ENCODE data around the gene MGAT4B.
"Not testable (repeated sequence)": the region's sequence is repeated elsewhere in the genome, so short reads cannot be mapped to it uniquely, and the experiment has no call there.

MGAT4B gene

DNA sequence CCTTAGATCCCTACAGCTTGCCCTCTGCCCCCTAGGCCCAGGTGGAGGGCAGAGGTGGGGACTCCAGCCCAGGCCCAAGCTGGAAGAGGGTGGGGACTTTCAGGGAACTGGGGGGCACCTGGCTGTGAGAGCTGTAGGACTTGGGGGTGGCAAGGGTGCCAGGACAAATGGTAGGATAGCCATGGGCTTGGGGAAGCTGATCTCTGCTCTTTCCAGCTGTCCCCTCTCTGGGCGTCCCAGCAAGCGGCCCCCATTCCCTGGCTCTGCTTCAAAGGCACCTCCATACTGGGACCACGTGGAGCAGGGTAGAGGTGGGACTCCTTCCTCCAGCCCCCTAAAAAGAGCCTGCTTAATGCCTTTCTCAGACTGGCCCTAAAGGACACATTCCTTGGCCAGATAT lies 12.5 kb downstream of the MGAT4B start:
- no peak for DNase-seq

DNA sequence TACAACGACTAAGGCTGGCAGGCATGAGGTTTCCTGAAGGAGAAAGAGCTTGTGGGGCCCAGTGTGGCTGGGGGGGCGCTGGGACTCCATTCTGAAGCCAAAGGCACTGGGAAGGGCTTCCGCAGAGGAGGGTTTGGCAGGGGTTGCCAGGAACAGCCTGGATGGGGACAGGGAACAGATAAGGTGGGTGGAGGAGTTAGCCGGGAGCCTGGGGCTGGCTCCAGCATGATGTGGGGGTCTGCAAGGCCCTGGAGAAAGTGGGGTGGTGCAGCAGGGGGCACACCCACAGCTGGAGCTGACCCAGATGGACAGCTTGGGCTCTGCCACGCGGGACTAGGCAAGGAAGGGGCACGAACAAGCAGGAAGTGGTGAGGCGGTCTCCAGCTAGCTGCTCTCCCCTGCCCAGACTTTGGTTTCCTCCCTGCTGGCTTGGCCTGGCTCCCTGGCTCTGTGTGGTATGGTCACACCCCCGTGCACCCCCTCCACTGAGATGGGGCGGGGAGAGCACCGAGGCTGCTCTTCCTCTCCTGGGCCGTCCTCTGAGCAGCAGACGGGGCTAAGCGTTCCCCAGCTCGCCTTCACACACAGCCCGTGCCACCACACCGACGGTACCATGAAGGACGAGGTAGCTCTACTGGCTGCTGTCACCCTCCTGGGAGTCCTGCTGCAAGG lies 13.1 kb downstream of the MGAT4B start, which contains the start of gene LTC4S:
TSS of gene LTC4S (plus strand) at position 519 of the 672 bp plus-strand sequence. CDS start at position 614, 95 bp downstream.
- DNase-seq, result peak; percentile 20

DNA sequence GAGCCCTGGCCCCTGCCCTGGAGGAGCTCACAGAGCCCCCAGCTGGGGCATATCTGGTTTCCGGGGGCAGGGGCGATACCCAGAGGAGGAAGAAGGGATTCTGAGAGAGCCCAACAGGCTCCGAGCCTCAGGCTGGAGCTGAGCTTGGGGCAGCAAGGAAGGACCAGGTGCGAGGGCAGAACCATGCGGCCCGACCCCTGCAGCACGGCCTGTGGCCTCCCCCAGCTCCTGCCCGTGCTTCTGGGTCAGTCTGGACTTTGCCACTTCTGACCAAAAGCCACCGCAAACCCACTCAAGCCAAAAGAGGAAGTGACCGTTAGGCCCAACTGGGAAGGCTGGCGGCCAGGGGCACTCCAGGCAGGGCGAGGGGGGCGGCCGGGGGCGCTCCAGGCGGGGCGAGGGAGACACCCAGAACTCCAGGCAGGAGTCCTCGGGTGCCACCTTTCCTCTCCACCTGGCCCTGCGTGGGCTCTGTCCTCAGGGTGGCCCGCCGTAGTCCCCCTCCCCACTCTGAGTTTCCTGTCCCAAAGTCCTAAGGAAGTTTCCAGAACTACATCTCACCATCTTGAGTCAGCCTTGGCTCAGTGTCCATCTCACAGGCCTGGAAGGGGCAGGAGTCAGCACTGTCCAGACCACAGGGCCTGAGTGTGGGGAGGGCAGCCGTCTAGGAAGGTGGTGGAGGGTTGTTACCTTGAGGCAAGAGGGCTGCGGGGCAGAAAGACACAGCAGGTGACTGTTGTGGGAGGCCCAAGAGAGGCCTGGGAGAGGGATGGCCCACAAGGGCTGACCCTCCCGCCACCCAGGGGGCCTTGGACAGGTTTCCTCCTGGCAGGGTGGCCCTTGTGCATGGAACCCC lies 13.8 kb downstream of the MGAT4B start:
- no peak for DNase-seq

DNA sequence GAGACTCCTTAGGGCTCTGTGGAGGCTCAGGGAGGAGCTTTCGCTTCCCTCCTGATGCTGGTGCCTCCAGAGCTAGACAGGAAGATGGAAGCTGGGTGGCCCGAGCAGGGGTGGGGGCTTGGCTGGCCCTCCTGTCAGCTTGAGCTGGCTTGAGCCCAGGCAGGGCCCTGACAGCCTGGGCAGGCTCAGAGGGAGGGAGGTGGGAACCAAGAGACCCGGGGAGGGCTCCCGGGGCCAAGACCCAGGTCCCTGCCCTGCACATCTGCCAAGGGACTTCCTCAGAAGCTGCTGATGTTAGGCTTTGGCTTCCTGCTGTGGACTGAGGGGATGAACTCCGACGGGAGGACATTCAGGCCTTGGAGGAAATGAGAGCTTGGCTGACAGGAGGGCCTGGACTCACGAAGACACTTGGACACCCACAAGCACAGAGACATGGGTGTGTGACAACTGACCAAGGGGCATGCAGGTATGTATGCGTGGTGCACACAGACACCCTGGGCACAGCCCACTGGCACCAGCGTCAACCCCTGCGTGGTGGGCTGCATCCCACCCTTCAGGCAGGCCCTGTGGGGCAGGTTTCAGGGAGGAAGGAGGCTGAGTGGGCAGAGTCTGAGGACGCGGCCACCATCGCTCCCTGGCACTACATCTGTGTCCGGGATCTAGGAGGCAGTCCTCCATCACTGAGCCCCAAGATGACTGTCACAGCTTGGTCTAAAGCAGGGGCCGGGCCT lies 14.6 kb downstream of the MGAT4B start:
- no peak for DNase-seq

DNA sequence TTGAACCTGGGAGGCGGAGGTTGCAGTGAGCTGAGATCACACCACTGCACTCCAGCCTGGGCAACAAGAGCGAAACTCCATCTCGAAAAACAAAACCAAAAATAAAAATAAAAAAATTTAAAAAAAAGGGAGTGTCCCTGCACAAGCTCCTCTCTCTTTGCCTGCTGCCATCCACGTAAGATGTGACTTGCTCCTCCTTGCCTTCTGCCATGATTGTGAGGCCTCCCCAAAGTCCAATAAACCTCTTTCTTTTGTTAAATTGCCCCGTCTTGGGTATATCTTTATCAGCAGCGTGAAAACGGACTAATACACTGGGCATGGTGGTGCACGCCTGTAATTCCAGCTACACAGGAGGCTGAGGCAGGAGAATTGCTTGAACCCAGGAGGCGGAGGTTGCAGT lies 17.4 kb downstream of the MGAT4B start:
- DNase-seq, result not testable (repeated sequence)

DNA sequence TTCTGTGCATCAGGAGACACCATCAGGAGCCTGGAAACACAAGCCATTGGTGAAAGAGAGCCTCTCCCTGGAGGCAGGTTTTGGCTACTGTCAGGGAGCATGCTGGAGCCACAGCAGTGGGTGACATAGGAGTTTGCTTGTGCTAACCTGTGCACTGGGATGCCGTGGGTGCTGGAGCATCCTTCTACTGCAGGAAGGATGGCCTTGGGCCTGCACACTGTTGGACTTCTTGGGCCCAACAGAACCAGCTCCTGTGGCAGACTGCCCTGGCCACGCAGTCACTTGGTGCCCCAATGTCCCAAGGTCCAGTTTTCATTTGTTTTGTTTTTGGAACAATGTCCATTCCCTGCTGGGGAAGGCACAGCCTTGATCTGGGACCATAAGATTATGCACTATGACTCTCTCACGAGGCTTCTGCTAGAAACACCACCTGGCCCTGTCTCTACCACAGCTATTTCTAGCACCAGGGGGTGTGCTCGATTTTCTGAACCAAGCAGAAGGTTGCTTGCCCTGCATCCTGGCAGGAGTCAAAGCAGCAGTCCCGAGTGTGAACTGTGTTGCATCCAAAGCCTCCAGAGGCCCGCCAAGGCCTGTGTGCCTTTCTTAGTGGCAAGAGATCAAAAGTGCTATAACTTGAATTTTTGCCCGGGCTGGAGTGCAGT lies 18.3 kb downstream of the MGAT4B start:
- DNase-seq, result no peak

DNA sequence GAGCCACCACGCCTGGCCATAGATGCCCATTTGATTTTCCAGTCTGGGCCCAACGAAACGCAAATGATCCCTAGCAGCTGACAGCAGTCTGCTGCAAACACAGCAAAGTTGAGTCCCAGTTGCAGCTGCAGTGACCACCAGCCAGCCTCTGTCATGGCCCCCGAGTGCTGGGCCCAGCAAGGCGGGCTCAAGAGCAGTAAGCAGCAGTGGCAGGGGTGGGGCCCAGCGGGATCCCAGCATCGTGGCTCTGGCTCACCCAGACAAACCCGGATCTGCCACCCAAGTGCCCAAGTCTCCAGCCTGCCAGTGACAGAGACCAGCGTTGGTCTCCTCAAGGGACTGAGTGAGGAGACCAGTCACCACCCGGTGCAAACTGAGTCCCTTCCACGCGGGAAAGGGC lies 19.8 kb downstream of the MGAT4B start:
- DNase-seq, result no peak

DNA sequence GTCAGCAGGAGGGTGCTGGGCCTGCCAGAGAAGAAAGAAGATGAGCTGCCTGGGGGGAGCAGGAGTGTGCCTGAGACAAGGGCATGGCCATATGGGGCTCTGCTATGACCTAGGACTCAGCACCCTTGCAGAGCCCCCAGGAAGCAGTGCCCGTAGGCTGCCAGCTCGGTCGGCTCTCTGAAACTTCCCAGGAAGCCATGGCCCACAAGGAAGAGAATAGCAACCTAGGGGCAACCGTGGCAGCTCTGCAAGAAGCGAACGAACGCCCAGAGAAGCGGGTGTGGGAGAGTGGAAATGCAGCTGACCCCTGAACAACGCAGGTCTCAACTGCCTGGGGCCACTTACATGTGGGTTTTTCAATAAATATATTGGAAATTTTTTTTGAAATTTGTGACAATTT lies 23.5 kb downstream of the MGAT4B start:
- DNase-seq, result no peak

DNA sequence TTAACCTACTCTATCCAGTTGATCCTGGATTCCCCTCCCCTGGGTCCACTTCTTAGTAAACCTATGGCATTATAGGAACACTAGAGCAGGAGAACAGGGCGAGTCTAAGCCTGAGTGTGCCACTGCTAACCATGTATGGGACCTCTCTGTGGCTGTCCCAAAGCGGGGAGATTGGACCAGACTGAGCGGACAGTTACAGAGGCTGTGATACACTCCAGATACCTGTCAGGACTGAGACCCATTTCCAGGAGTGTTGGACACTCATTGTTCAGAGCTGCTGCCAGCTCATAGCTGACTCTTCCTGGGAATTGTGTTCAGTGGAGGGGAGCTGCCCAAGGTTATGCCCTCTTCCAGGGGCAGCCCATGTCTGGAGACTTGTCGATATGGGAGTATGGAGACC lies 24.8 kb downstream of the MGAT4B start:
- no peak for DNase-seq

DNA sequence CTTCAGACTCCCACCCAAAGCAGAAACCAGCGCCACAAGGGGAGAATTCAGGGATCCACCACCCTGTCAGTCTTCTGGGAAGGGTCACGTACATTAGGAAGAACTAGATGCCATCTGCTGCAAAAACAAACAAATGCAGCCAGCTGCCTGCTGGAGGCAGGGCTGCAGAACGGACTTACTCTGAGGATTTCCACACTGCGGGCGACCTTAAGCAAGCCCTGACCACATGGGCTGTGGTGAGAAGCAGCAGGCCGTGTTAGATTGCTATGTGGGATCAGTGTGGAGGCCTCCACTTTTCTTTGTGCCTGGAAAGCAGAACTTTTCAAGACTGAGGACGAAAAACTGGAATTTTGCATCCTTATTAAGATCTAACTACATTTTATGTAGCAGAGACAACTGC lies 26.3 kb downstream of the MGAT4B start:
- DNase-seq, result no peak

DNA sequence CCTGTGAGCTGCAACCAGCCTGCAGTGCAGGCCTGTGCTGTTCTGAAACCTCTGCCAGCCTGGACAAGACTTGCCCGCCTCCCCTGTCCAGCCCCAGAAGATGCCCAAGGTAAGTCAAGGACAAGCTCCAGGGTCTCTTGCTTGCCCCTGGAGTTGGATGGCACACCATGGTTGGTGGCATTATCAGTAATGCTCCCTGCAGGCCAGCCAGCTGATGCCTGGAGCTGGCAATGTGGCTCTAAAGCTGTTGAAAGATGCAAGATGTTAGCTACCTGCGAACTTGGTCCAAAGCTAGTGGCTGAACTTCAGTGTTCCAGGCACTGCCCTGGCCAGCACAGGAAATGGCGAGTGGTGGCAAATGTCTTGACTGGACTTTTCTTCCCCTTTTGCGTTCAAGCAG lies 26.8 kb downstream of the MGAT4B start:
- no peak for DNase-seq

DNA sequence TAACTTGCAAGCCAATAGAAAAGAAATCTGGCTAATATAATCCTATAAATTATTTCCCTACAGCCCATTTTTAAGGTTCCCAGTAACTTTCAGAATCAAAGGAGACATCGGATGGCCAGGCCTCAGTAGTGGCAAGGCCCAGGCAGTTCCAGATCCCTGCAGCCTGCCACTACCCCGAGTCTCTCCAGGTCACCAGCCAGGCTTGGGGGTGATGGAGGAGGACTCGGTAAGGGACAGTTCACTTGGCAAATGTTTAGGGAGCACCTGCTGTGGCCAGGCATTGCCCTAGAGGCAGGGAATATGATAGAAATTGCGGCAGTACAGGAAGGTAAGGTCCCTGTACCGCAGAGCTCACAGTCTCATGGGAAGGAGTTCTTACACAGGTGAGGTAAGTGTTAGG lies 28.1 kb downstream of the MGAT4B start:
- no peak for DNase-seq

DNA sequence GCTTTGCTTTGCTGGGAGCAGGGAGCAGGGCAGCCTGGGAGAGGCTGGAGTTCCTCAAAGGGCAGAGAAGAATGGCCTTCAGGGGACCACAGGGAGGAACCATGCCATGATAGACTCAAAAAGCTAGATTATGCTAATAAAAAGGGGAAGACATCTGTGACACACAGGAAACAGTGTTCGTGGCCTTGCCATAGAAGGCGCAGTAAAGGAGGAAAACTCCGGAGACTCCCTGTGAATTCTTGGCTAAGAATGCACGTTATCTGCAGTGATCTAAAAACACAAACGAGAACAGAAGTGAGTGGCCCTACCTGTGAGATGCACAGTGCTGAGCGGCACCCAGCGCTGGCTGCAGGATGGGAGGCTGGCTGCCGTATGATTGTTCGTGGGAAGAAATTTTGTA lies 28.8 kb downstream of the MGAT4B start:
- no peak for DNase-seq

DNA sequence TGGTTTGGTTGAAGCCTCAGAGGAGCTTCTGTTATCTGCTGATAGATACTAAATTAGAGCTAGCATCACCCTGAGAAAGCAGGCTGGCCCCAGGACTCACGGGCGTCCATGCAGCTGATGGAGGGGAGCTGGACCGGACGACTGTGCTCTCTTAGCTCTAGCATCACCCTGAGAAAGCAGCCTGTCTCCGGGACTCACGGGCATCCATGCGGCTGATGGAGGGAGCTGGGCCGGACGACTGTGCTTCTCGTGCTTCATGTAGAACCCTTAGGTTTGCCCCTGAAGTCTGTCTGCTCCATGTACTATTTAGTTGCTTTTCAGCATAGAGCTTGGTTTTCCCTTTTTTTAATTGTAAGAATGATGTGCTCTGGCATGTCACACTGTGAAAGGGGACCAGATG lies 29.2 kb downstream of the MGAT4B start:
- no peak for DNase-seq

DNA sequence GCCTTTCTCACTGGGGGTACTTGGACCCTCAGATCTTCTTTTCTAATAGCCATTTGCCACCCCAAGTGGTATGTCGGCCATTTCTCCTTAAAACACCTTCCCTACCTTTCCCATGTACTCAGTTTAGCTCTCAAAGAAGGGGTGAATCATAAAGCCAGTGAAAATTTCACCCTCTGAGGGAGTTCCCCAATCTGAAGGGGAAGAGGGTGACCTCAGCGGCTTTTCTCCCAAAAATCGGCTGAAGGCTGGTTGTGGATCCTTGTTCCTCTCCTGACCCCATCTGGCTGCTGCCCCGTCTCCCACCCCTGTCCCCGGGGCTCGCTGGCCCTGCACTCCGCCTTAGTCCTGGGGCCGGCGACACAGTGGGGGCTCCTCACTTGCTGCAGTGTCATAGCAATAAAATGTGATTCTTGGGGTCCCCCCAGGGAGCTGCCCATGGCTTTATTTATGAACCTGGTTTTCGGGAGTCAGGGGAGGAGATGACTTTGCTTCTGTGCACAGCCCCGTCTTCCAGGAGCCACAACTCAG lies 30.2 kb downstream of the MGAT4B start:
- no peak for DNase-seq

DNA sequence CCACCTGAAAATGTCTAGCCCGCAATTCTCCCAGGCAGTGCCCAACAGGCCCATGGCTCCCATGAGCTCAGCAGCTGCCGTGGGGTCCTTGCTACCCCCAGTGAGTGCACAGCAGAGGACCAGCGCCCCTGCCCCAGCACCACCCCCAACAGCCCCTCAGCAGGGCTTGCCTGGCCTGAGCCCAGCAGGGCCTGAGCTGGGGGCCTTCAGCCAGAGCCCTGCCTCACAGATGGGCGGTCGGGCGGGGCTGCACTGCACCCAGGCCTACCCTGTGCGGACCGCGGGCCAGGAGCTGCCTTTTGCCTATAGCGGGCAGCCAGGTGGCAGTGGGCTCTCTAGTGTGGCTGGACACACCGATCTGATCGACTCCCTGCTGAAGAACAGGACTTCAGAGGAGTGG lies 32.2 kb downstream of the MGAT4B start:
- no peak for DNase-seq

DNA sequence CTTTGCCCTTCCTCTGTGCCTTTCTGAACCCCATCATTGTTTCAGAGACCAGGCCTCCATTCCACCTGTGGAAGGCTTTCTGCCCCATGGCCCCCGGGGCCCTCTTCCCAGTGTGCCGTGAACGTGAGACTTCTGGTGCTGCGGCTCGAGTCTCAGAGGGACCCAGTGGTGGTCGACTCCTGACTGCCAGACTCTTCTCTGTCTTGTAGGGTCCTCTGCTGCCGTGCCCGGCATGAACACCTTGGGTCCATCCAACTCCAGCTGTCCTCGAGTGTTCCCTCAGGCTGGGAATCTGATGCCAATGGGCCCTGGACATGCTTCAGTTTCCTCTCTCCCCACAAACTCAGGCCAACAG lies 33.0 kb downstream of the MGAT4B start:
- DNase-seq, result no peak

DNA sequence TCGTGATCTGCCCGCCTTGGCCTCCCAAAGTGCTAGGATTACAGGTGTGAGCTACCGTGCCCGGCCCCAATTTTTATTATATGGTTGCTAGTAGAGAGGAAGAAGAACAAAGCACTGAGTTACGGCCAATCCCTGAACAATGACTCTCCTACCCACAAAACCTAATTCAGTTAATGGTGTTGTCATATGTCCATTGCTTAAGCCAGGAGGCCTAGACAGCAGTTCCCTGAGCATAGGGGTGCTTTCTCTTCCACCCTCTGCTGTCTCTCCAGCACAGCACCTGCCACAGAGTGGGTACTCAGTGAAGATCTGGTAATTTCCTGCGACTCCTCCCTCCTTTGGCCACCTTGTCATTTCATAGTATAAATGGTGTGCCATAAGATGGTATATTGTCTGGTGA lies 34.3 kb downstream of the MGAT4B start:
- DNase-seq, result no peak

DNA sequence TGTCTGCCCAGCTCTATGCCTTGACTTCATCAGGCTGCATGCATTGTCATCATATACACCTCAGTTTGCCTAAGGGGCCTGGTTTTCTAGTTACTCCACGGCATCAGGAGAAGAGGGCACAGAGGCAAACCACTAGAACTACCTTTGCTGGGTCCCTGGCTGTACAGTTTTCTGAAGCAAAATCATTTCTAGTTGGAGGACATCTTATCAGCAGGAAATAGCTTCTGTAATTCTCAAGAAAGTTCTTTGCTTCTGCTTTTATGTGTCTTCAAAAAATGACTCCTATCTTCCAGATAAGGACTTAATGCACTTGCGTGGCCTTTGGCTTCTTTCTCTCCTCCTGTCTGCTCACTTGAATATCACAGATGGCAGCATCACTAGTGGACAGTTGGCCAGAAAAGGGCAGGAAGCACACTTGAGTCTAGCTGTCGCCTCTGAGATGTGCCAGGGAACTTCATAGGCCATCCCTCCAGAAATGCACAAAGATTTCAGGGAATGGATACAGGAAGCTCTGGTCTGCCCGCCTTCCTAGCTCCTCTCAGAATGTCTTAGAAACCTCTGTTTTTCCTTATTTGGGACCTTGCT lies 35.3 kb downstream of the MGAT4B start:
- DNase-seq, result no peak

DNA sequence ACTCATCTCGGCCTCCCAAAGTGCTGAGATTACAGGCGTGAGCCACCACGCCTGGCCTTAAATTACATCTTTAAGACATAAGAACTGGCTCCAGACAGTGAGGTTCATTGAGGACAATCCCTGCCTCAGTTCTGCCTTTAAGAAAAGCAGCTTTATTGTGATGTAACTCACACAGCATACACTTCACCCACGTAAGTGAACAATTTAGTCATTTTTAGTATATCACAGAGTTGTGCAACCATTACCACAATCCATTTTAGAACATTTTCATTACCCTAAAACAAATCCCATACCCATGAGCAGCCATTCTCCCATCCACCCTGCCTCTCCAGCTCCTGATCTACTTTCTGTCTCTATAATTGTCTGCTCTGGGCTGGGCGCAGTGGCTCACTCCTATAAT lies 36.9 kb downstream of the MGAT4B start:
- no peak for DNase-seq

DNA sequence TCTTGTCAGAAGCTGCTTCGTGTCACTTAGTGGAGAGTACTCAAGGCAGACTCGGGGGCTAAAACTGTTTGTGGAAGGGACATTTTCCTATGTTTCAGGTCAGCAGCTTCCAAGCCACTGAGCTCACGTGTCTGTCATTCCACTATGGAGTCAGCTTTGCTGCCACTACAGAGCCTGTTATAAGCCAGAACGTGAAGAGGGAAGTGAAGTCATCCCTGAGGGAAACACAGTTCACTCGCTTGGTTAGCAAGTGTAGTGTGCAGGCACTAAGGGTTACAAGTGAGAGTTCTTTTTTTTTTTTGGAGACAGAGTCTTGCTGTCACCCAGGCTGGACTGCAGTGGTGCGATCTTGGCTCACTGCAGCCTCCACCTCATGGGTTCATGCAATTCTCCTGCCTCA lies 37.4 kb downstream of the MGAT4B start:
- DNase-seq, result no peak

DNA sequence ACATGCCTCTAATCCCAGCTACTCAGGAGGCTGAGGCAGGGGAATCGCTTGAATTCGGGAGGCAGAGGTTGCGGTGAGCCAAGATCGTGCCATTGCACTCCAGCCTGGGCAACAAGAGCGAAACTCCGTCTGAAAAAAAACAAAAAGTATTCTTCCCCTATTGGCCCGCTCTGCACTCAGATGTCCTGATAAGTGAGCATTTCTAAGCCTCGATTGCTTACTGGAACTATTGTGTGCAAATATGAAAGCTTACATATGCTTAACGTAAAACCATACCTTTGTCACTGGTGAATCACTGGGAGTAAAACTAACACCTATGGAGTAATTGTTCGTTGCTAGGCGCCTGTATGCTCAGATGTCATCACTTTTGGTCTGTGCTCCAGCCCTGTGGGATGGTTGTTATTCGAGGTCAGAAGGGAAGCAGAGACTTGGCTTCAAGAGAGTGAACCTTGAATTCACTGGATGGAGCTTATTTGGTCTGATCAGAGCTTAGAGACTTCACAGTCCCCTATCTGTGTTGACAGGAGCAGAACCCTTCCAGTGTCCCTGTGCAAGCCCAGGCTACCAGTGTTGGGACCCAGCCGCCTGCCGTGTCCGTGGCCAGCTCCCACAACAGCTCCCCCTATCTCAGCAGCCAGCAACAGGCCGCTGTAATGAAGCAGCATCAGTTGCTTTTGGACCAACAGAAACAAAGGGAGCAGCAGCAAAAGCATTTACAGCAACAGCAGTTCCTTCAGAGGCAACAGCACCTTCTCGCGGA lies 38.2 kb downstream of the MGAT4B start:
- no peak for DNase-seq

Measured in effector CD8-positive, alpha-beta T cell (primary cell).